HG03108 (cell line): Measurements from ENCODE around the gene OSBPL5.
"Not testable (repeated sequence)": the region's sequence is repeated elsewhere in the genome, so short reads cannot be mapped to it uniquely, and the experiment has no call there.

Experiments used
- ATAC-seq: cut with Tn5 transposase; IDR thresholded peaks from one replicate; pipeline ENCODE4 v1.9.1; 2021; ENCODE audit warnings: moderate library complexity; ENCODE audit not compliant: unreplicated experiment

Gene OSBPL5

GRCh38 chr11:3182462-3182852 lies 17.3 kb upstream of the OSBPL5 start:
- no peak for ATAC-seq

GRCh38 chr11:3181725-3182461 lies 16.8 kb upstream of the OSBPL5 start:
- ATAC-seq, result no peak

GRCh38 chr11:3180869-3181268 lies 15.8 kb upstream of the OSBPL5 start:
- ATAC-seq, result no peak

- no peak for ATAC-seq
Measured at GRCh38 chr11:3178349-3178748, 13.2 kb upstream of the OSBPL5 start.

- ATAC-seq, result no peak
Measured at GRCh38 chr11:3177931-3178330, 12.8 kb upstream of the OSBPL5 start.

- no peak for ATAC-seq
Measured at GRCh38 chr11:3176487-3176886, 11.4 kb upstream of the OSBPL5 start.

GRCh38 chr11:3175194-3175593 lies 10.1 kb upstream of the OSBPL5 start:
- no peak for ATAC-seq

GRCh38 chr11:3174387-3174786 lies 9.3 kb upstream of the OSBPL5 start:
- ATAC-seq, result no peak

- no peak for ATAC-seq
Measured at GRCh38 chr11:3173795-3174194, 8.7 kb upstream of the OSBPL5 start.

- ATAC-seq, result no peak
Measured at GRCh38 chr11:3171931-3172560, 6.9 kb upstream of the OSBPL5 start.

- ATAC-seq, result no peak
Measured at GRCh38 chr11:3170756-3171650, 5.9 kb upstream of the OSBPL5 start.

- ATAC-seq, result no peak
Measured at GRCh38 chr11:3170044-3170755, 5.1 kb upstream of the OSBPL5 start.

- ATAC-seq, result no peak
Measured at GRCh38 chr11:3169255-3170043, 4.3 kb upstream of the OSBPL5 start.

- ATAC-seq, result not testable (repeated sequence)
Measured at GRCh38 chr11:3168742-3169254, 3.7 kb upstream of the OSBPL5 start.

- no peak for ATAC-seq
Measured at GRCh38 chr11:3167143-3168119, 2.3 kb upstream of the OSBPL5 start.

- no peak for ATAC-seq
Measured at GRCh38 chr11:3166268-3167142, 1.4 kb upstream of the OSBPL5 start.

- no peak for ATAC-seq
Measured at GRCh38 chr11:3165916-3166267, 782 bp upstream of the OSBPL5 start.

GRCh38 chr11:3164552-3165151 lies 458 bp downstream of the OSBPL5 start:
- ATAC-seq, result no peak
